ENCODE data around the gene CD72.
"Not testable (repeated sequence)": the region's sequence is repeated elsewhere in the genome, so short reads cannot be mapped to it uniquely, and the experiment has no call there.

The CD72 gene

DNA sequence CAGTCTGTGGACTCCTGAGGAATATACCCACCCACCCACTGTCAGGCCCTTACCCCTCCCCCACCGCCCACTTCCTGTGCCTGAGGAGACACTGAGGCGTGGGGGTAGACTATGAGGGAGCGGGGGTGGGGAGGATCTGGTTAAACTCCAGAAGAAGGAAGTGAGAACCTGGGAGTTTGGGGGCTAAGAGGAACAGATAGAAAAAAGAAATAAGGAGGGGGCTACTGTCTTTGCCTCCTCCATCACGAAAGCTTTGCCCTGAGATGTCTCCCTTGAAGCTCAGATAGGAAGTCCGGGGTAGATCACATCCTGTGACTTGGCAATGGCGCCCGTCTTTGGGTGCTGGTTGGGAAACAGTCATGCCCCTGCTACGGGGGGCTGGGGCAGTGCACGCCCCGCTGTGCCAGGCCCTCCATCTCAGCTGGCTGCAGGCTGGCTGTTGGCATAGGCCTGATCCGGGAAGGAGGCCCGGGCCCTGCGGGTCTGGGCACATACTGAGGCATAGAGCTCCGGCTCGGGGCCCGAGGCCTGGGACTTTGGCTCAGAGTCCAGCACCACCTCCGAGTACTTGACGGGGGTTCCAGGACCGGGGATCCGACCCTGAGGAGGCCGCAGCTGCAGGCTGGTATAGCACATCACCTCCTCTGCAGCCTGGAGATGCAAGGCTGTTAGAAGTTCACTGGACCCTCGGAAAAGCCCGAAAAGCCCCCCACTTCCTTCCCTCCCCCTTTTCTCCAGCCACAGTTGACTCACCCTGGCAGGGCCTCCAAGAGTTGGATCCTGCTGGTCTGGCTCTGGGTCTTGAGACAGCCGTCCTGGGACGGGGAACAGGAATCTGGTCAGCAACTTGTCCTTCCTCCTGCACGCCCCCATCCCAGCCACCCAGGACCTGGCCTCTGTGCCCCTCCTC lies 31.5 kb upstream of the CD72 start:
- DNase-seq (ENCODE audit: low read depth in 2 of 2), result no peak

DNA sequence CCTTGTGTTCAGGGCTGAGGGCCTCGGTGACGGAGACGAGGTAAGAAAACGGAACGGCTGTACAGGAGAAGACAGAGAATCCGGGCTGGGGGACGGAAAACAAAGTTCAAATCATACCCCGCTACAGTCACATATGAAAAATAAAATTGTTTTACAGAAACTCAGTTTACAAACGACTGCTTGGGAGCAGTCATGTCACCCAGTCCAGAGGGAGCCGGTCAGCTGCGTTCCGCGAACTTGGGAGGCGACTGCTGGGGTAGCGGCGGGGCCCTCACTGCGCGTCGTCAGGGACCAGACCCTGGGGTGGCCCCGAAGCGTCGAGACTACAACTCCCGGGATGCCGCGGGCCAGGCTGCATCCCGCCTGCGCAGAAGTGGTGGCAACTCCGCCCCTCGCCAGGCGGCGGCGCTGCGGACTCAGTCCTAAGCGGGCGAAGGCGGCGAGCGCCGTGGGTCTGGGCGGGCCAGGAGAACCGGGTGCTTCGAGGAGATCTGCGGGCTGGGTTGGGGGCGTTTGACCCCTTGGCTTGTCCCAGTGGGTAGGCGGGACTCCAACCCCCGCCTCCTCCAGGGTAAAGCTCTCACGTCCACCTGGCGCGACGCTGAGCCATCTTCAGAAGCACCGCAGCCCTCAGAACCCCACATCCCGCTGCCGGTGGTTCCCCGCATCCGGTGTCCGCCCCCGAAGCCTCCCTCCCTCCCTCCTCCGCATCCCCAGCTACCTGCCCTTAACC lies 28.5 kb upstream of the CD72 start:
- DNase-seq (ENCODE audit: low read depth in 2 of 2), result peak; percentile 84 to 86

DNA sequence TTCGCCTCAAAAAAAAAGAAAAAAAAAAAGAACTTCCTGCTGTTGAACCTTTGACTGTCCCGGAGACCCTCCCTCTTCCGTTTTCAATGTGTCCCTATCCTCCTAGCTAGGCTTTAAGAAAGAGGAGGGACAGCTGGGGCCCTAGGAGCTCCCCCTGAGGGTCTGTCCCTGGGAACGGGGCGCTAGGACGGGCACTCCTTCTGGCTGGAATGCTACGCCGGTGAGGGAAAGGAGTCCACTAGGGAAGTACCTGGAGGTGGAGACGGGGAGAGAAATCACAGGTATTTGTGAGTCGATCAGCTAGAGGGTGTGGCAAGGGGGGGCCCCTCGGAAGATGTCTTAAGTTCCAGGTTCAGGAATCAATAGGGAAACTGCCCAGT lies 27.9 kb upstream of the CD72 start:
- DNase-seq (ENCODE audit: low read depth in 2 of 2), result no peak

DNA sequence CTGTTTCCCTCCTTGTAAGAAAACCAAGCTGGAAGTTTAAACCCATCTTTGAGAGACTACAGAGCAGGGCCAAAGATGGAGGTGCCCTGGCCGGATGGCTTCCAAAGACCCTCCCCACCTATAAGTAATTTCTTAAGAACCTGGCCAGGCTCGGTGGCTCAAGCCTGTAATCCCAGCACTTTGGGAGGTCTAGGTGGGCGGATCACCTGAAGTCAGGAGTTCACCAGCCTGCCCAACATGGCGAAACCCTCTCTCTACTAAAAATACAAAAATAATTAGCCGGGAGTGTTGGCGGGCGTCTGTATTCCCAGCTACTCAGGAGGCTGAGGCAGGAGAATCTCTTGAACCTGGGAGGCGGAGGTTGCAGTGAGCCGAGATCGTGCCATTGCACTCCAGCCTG lies 27.5 kb upstream of the CD72 start:
- DNase-seq (ENCODE audit: low read depth in 2 of 2), result not testable (repeated sequence)

DNA sequence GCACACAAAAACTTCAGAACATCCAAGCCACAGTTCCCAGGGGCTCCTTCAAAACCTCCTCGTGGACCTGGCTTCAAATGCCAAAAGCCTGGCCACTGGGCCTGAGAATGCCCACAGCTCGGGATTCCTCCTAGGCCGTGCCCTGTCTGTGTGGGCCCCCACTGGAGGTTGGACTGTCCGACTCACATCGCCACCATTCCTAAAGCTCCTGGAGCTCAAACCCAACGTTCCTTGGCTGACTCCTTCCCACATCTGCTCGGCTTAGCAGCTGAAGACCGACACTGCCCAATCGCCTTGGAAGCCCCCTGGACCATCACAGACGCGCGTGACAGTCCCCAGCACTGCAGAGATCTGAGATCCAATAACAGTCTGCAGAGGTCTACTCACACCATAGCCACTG lies 24.8 kb upstream of the CD72 start:
- DNase-seq (ENCODE audit: low read depth in 2 of 2), result no peak

DNA sequence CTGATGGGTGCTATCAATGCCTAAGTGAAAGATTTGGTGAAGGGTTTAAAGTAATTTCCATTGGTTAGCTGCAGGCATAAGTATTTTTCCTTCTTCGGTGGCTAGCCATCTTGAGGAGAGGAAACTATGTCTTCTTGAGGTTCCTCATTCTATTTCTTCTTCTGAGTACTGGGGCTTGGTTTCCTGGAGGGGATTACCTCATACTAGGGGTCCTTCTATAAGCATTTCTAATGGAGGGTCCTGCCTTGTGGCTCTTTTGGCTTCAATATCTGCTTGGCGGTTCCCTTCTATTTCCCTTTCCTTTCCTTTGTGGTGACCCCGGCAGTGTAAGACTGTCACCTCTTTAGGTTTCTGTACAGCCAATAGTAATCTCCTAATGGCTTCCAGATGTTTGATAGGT lies 23.3 kb upstream of the CD72 start:
- DNase-seq (ENCODE audit: low read depth in 2 of 2), result not testable (repeated sequence)

DNA sequence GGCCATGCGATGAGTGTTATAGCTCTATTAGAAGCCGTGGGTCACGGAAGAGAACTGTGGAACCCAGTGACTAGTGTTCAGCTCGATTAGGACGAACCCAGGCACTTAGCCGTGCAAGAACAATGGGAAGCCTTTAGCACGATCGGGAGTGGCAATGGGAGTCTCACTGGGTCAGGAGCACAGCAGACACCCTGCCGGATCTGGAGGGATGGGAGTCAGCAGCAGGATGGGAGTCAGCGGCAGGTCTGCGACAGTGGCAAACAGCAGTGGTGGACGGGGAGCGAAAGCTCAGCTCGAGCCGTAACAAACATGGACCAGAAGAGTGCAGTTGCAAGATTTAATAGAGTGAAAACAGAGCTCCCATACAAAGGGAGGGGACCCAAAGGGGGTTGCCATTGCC lies 22.2 kb upstream of the CD72 start:
- DNase-seq (ENCODE audit: low read depth in 2 of 2), result not testable (repeated sequence)

DNA sequence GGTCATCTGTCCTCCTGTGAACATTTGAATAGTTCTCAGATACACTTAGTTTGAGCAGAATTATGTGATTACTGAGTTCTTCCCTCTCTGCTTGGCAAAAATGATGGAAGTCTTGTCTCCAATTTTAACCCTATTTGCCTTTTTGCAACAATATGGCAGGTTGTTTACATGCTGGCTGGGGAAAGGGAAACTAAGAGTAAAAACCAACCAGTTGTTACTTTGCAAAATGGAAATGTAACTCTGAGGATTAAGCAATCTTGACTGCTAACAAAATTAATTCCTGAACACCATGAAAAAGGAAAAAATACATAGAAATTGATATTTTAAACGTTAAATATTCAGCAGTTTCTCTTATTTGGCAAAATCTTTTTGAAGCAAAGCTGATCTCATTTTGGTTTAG lies 21.4 kb upstream of the CD72 start:
- DNase-seq (ENCODE audit: low read depth in 2 of 2), result no peak

DNA sequence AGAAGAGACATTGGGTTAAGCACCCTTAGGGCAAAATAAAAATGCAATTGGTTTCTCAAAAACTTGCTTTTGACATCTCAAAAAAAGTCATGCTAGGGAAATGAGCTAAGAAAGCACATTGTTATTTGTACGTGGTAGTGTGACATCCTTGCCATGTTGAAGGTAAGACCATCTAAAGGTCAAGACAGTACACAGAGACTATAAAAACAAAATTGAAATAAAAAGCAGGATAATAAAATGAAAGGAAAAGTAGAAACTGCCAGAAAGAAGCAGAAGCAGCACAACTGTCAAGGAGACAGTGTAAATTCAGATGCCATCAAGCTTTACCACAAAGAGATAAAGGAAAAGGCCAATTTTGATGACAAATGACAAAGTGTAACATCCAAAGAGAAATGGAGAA lies 21.0 kb upstream of the CD72 start:
- not testable (repeated sequence) for DNase-seq (ENCODE audit: low read depth in 2 of 2)

DNA sequence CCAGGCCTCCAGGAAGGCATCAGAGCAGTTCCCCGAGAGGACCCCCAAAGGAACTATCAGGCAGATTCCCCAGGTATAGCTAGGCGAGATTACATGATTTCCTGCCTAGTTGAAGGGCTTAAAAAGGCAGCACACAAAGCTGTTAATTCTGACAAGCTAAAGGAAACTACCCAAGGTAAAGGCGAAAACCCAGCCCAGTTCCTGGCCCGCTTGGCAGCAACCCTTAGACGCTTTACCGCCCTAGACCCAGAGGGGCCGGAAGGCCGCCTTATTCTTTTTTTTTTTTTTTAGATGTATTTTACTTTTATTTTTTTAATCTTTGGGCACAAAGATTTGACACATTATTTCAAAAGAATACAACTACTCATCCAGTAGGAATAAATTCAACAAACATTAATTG lies 20.5 kb upstream of the CD72 start:
- not testable (repeated sequence) for DNase-seq (ENCODE audit: low read depth in 2 of 2)

DNA sequence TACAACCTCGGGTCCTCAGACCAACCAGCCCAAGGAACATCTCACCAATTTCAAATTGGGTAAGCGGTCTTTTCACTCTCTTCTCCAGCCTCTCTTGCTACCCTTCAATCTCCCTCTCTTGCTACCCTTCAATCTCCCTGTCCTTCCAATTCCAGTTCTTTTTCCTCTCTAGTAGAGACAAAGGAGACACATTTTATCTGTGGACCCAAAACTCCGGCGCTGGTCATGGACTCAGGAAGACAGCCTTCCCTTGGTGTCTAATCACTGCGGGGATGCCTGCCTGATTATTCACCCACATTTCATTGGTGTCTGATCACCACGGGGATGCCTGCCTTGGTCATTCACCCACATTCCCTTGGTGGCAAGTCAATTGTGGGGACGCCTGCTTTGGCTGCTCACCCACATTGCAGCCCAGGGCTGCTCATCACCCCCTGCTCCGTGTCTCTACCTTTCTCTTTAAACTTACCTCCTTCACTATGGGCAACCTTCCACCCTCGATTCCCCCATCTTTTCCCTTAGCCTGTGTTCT lies 19.3 kb upstream of the CD72 start:
- DNase-seq (ENCODE audit: low read depth in 2 of 2), result not testable (repeated sequence)

DNA sequence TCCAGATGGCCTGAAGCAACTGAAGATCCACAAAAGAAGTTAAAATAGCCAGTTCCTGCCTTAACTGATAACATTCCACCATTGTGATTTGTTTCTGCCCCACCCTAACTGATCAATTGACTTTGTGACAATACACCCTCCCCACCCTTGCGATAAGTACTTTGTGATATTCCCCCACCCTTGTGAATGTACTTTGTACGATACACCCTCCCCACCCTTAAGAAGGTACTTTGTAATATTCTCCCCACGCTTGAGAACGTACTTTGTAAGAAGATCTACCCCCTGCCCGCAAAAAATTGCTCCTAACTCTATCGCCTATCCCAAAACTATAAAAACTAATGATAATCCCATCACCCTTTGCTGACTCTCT lies 18.6 kb upstream of the CD72 start:
- DNase-seq (ENCODE audit: low read depth in 2 of 2), result not testable (repeated sequence)

DNA sequence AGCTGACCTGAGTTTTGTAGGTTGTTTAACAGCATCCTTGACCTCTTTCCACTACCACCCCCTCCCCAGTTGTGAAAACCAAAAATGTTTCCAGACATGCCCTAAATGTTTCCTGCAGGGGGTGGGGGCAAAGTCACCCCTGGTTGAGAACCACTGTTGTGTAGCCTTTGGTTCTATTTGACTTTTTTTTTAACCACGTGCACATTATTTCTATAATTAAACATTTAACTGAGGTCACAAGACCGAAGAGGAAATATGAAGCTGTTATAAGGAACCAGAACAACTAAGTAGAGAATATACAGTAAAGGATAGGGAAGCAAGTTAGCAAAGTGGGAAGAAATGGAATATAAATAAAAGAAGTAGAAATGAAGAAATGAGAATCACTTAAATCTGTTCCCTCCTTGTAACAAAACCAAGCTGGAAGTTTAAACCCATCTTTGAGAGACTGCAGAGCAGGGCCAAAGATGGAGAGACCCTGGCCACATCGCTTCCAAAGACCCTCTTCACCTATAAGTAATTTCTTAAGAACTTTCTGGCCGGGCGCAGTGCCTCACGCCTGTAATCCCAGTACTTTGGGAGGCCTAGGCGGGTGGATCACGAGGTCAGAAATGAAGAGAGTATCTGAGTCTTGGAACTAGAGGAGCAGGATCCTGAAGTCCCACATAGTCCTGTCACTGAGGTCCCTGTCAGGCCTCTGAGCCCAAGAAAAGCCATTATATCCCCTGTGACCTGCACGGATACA lies 18.1 kb upstream of the CD72 start:
- DNase-seq (ENCODE audit: low read depth in 2 of 2), result no peak

DNA sequence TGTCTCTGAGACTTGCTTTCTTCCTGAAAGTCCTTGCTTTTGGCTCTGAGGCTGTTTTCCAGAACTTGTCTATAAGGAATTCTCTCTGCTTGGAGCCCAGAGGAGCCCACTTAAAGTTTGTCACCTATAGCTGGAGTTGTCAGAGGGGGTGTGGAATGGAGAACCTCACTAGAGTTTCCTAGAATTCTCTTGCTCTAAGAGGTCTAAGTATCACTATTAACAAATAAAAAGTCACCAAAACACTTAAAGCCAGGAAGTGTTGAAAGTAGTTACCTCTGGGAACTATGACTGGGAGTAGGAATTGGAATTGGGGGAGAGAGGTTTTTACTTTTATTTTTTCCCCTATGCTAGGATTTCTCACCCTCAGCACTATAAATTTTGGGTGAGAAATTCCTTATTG lies 17.5 kb upstream of the CD72 start:
- DNase-seq (ENCODE audit: low read depth in 2 of 2), result no peak

DNA sequence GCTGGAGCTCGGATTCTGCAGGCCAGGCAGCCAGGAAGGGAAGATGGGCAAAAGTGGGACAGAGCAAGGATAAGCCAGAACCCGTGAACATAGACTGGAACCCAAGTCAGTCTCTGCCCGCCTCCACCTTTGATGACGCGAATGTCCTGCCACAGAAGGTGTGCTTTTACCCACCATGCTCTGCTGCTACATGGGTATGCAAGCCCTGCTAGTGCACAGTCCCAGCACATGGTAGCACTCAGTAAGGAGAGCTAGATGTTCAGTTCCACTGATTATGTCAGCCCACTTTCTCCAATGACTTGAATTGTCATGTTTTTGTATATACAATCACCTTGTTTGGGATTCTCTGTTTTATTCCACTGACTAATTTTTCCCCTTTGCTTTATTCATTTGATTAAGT lies 11.4 kb upstream of the CD72 start:
- no peak for DNase-seq (ENCODE audit: low read depth in 2 of 2)

DNA sequence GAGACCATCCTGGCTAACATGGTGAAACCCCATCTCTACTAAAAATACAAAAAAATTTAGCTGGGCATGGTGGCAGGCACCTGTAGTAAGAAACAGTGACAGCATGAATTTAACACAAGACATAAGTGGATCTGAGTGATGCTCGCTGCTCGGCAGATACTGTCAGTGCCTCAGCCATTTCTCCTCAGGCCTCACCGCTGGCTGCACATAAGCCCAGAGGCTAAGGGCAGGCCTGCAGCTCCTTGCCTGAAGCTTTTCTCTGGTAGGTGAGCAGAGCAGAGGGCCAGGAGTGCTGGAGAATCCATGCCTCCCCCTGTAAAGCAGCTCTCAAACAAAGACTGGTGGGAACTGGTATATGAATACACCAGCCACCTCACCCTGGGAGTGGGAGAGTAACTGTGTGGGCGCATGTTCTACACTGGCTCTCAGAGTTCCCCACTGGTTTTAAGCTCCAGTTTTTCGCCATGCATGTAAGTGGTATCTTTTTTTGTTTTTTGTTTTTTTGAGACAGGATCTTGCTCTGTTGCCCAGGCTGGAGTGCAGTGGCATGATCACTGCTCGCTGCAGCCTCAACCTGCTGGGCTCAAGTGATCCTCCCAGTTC lies 10.3 kb upstream of the CD72 start:
- DNase-seq (ENCODE audit: low read depth in 2 of 2), result no peak

DNA sequence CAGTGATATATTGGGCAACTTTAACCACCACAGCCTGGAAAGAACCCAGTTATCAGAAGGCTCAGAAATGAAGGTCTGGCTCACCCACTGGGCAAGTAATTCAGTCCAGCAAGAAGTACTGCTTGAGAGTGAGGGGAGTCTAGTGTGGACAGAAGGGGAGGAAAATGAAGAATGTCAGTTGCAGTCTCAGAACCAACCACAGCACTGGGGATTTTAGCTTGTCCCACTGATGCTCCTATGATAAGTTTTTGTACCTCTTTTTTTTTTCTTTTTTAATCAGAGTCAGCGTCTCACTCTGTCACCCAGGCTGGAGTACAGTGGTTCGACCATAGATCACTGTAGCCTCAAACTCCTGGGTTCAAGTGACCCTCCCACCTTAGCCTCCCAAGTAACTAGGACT lies 9.4 kb upstream of the CD72 start:
- no peak for DNase-seq (ENCODE audit: low read depth in 2 of 2)

DNA sequence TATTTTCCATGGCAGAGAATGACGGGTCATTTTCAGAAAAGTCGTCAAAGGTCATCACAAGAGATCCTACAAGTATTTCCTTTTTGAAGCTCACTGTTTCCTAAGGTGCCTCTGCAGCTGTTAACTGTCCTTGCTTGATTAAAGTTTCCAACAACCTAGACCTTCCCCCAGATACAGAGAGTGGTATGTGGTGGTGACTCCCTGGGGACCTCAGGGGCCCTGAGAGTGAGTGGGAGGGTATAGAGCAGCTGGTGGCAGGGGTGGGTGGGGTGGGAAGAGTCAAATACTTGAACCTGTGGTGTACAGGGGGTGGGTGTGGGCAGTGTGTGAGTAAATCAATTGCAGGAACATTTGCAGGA lies 1.6 kb upstream of the CD72 start:
- DNase-seq (ENCODE audit: low read depth in 2 of 2), result peak; percentile 18 to 25

DNA sequence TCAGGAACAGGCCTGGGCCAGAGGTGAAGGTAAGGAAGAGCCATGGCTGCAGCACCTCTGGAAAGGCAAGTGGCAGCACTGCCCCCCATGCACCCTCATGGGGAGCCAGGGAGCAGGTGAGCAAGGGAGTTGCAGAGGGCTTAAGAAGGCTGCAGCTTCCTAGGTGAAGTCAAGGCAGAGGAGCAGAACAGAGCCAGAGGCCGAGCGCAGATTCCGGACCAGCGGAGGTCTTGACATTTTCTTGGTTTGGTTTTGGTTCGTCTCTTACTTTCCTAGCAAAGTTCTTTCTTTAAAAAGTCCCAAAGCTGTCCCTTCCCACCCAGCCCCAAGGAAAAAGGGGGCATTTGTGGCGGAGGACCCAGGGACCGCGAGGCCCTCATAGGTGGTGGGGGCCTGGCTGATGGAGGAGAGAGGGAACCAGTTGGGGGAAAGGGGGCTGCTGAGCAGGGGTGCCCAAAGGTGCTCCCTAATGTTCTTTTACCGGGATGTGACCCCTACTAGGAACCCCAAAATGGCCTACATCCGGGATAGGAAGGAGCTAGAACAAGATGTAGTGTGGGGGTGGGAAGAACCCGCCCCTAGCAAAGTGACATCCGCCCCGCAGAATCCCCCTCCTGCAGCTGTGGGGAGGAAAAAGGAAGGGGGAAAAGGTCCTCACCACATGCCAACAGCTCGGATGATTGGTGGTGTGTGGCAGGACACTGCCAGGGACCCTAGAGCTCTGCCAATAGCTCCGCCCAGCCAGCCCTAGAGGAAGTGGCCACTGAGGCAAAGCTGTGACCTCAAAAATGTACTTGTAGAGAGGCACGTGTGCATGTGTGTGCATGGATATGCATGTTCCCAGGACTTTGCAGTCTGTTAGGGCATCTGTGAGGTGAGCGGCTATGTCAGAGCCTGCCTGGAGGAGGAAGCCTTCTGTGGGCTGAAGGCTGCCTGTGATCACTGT lies 914 bp upstream of the CD72 start:
- peak; percentile 43 to 66 for DNase-seq (ENCODE audit: low read depth in 2 of 2)

DNA sequence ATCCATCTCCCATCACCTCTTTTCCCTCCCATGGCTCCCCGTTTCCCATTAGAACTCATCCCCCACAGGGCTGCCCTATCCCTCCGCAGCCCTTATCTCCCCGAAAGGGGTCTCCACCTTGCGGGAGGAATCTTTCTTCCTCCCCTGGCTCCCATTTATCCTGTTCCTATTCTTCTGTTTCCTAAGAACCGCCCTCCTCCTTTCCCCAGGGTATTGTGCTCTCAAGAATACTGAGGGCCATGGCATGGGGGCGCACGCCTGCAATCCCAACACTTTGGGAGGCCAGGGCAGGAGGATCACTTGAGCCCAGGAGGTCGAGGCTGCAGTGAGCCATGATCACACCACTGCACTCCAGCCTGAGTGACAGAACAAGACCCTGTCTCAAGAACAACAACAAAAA lies 665 bp downstream of the CD72 start:
- DNase-seq (ENCODE audit: low read depth in 2 of 2), result no peak

Measured in stimulated activated CD8-positive, alpha-beta memory T cell treated with anti-CD3 and anti-CD28 coated beads, Interleukin-15, amount 100 ng/mL, for 48 hours (primary cell).